ENCODE data around the gene BCAS3.
"Not testable (repeated sequence)": the region's sequence is repeated elsewhere in the genome, so short reads cannot be mapped to it uniquely, and the experiment has no call there.

BCAS3 gene

GRCh38 chr17:61219460-61219859 lies 541.8 kb downstream of the BCAS3 start:
- no peak for DNase-seq

- no peak for DNase-seq
Measured at GRCh38 chr17:61221181-61221580, 543.5 kb downstream of the BCAS3 start.

DNA sequence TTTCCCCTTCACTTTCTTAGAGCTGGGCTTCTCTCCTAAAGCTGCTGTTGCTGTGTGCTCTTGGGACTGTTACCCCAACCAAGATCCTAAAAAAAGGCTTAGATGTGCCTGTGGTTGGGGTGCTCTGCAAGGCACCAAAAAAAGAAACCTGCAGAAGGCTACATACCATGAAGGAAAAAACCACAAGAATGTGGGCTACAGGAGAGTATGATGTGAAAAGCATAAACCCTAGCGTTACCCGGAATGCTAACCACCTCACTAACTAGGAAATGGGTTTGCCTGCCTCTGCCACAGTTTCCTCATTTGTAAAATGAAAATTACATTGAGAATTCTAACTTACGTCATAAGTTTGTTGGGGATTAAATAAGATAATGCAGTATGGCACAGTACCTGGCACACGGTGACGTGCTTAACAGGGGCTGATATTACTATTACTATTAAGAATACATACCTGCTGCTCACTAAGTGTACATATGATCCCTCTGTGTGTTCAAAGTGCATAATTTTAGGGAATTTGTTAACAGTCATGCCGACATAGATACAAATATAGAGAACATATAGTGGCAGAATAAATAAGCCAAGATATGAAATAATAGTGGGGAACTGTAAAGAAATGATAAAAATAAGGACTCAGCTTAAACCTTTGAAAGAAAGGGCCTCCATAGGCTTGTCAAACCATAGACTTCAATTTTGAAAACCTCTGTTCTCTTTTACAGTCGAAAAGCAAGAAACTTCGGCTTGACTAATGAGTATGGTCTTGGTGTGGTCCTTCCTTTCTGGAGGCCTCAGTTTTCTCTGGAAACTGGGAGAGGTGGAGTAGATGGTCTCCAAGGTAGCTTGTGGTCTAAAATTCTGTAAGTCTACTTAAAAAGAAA lies 544.2 kb downstream of the BCAS3 start:
- no peak for DNase-seq

- DNase-seq, result no peak
Measured at GRCh38 chr17:61223725-61224124, 546.1 kb downstream of the BCAS3 start.

GRCh38 chr17:61225178-61225882 lies 547.7 kb downstream of the BCAS3 start:
- DNase-seq, result no peak

DNA sequence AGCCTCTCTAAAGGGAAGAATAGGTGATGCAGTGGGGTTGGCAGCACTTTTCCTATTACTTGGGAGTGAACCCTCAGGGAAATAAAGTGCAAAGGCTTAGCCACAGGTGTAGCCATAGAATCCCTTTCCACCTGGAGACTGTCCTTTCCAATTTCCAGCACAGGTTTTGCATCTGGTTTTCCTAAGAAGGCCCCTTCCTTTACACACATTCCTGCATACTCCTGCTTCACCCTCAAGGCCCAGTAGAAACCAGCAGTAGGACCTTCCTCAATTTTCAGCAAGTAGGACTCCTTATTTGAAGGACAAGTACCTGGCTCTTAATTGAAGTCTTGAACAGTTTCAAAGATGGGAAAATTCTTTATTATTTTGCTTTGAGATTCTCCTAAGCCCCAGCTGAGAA lies 550.2 kb downstream of the BCAS3 start:
- DNase-seq, result no peak

GRCh38 chr17:61230461-61230860 lies 552.8 kb downstream of the BCAS3 start:
- no peak for DNase-seq

DNA sequence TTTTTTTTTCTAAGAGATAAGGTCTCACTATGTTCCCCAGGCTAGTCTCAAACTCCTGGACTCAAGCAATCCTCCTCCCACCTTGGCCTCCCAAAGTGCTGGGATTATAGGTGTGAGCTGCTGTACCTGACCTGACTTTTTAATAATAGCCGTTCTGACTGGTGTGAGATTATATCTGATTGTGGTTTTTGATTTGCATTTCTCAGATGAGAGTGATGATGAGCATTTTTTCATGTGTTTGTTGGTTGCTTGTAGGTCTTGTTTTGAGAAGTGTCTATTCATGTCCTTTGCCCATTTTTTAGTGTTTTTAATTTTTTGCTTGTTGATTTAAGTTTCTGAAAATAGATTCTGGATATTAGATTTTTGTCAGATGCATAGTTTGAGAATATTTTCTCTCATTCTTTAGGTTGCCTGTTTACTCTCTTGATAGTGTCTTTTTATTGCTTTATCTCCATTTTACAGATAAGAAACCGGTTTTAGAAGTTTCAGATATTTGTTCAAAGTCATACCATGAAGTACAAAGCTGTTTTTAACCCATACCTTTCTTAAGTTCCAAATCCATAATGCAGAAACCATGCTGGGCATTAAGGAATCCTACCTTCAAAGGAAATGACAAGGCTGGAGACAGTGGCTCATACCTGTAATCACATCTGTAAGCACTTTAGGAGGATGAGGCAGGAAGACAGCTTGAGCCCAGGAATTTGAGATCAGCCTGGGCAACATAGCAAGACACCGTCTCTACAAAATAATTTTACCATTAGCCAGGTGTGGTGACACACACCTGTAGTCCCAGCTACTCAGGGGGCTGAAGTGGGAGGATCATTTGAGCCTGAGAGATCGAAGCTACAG lies 553.5 kb downstream of the BCAS3 start:
- no peak for DNase-seq

GRCh38 chr17:61232871-61233270 lies 555.2 kb downstream of the BCAS3 start:
- DNase-seq, result no peak

DNA sequence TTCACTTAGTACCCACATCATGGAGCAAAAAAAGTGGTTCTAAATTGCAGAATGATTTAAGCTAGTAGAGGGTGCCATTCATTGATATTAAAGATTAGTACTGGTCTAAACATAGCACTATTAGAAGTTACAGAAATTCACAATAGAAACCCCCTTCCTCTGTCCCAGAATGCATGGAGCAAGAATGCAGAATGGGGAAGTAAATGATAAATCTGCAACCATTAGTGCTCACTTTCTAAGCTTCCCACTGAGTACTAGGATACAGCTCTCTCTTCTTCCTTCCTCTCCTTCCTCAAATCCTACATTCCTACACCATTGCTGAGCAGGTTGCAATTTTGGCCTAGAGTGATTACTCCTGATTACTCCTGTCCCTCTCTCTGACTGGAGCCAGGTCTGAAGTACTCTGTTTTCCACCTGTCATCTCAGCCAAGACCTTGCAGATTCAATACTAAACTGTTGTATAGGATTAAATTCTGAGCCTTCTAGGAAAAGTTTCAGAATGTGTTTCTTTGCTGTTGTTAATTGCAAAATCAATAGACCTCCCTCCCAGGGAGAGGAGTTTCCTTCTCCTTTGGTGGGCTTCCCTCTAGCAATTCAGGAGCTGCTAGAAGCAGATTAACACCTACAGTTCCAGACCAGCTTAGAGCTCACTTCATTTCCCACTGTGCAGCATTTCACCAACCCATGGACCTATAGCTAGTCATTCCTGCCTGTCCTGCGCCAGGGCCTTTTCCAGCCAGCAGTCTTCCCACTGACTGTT lies 556.5 kb downstream of the BCAS3 start:
- DNase-seq, result no peak

DNA sequence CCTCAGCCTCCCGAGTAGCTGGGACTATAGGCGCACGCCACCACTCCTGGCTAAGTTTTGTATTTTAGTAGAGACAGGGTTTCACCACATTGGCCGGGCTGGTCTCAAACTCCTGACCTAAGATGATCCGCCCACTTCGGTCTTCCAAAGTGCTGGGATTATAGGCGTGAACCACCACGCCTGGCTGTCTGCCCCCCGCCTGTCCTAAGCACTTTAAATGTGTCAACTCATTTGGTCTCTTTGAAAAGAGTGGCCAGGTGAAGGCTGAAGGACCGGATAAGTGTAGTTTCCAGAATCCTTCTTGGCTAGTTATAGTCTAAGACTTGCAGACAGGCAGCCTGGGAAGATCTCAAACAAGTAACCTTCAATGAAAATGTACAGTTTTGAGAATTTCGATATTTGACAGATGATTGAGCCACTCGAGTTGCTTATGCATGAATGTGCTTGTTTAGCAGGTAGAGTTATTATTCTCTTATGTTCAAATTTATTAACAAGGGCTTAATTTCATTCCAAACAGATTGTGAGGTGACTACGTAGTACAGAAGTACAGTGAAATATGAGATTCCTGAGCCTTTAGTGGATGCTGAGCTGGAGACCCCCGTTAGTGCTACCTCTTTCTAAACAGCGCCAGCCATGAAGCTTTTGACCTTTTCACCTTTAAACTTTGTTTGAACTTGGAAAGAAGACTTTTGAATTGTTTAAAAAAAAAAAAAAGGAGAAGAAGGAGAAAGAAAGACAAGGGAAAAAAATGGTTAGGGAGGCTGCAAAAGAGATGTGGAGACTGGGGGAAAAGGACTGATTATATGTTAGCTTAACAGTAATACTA lies 557.6 kb downstream of the BCAS3 start:
- no peak for DNase-seq

DNA sequence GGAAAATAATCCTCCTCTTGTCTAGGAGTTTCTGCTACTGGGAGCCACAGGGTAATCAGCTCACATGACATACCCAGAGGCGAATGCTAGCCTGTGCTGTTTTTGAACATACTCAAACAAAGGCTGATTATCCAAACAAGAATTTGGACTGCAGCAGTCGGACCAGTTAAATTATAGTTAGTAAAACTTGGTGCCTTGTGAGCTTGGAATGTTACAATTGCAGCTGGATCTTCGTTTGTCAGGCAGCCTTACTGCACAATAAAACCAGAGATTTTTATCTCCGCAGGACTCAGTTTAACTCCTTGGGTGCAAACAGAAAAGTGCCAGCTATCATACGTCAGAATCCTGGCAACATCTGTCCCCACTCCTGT lies 558.2 kb downstream of the BCAS3 start:
- DNase-seq, result peak in 23 of 56 donors; percentile 1 to 42 (median 14)

DNA sequence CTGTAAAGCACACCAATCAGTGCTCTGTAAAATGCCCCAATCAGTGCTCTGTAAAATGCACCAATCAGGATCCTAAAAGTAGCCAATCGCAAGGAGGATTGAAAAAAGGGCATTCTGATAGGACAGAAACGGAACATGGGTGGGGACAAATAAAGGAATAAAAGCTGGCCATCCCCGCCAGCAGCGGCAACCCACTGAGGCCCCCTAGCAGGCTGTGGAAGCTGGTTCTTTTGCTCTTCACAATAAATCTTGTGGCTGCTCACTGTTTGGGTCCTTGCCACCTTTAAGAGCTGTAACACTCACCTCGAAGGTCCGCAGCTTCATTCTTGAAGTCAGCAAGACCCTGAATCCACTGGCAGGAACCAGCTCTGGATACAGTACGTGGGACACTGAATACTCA lies 559.6 kb downstream of the BCAS3 start:
- no peak for DNase-seq

GRCh38 chr17:61238455-61238933 lies 560.8 kb downstream of the BCAS3 start:
- DNase-seq, result no peak

DNA sequence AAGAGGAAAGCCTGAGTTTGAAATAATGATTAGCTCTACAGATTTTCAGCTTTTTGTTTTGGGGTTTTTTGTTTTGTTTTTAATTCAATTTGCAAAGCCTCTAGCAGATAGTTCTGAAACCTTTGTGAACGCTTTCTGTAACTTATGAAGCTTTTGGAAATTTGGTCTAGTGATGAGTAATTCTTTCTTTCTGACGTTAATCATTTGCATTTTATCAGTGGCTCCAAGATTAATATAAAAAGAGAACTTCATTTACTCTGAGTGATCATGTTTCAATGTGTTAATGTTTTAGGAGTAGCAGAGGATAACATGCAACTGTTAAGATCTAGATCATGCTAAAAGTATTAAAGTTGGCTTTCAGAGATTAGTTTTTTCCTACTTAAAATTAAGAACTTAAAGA lies 561.7 kb downstream of the BCAS3 start:
- no peak for DNase-seq

- DNase-seq, result no peak
Measured at GRCh38 chr17:61239953-61240352, 562.3 kb downstream of the BCAS3 start.

- DNase-seq, result no peak
Measured at GRCh38 chr17:61240851-61241468, 563.3 kb downstream of the BCAS3 start.

DNA sequence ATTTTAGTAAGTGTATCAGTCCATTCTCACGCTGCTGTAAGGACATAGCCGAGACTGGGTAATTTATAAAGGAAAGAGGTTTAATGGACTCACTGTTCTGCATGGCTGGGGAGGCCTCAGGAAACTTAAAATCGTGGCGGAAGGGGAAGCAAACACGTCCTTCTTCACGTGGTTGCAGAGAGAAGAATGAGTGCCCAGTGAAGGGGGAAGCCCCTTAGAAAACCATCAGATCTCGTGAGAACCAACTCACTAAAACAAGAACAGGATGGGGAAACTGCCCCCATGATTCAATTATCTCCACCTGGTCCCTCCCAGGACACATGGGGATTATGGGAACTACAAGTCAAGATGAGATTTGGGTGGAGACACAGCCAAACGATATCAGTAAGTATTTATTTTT lies 567.3 kb downstream of the BCAS3 start:
- not testable (repeated sequence) for DNase-seq

DNA sequence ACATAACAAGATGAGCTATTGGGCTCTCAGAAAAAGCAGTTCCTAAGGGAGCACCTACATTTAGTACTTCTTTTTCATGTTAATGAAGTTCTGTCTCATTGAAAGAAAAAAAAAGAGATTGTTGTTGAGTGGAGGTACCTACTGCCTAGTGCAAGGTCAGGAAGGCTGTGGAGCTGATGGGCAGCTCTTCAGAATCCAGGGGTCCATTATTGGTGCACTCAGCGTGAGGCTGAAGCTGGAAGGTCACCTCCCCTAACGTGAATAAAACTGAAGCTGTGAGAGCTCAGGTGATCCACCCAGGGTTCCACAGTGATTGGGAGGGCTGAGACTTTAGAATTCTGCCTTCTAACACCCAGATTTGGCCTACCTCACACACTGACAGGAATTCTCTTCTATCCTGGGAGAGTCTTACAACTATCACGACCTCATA lies 568.1 kb downstream of the BCAS3 start:
- DNase-seq, result no peak

DNA sequence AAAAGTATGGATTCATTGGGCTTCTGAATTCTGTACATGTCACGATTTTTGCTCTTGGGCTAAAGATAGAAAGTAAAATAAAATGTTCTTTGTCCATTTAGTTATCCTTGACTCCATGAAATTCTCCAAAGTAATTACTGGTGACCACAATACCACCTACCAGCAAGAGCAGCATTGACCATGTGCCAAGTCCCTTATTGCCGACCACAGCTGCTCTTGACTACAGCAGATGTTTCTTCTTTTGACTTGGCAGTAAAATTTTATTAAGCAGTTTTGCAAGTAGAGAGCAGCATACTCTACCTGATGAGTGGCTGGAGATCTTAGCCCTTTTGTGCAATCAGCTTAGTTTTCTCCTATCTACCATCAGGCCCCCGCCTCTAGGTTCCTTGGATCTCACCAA lies 569.8 kb downstream of the BCAS3 start:
- no peak for DNase-seq

All from nucleus accumbens (tissue), 56 donors.